HL-60 (cell line): ENCODE results near the gene REXO1.

Experiments
- DNase-seq, 2 experiments: peaks; one replicate each; pipeline ENCODE4 v3.0.0-alpha.2; 2010 to 2020; ENCODE audit warnings: low read depth in 1 of 2, low spot score in 1 of 2
- H3K27ac ChIP-seq: fragments of 250-450 bp; sonication (Bioruptor Pico); replicated peaks from 2 replicates; pipeline ENCODE4 v1.5.1; 2020; ENCODE audit warnings: mild to moderate bottlenecking, moderate library complexity
- H3K27me3 ChIP-seq: fragments of 250-450 bp; sonication (Bioruptor Pico); 2 replicates; pipeline ENCODE4 v1.5.1; 2021; ENCODE audit warnings: mild to moderate bottlenecking, moderate library complexity; ENCODE audit not compliant: insufficient read depth, poor library complexity, severe bottlenecking
- H3K4me3 ChIP-seq: replicated peaks from 2 replicates; pipeline ENCODE4 v1.5.1; 2011; ENCODE audit warnings: mild to moderate bottlenecking, control low read depth, low read length; ENCODE audit not compliant: insufficient read depth
- GABPA ChIP-seq: IDR thresholded peaks from 2 replicates; pipeline ENCODE4 v1.6.1; 2012; ENCODE audit warnings: low read depth
- POLR2AphosphoS5 ChIP-seq: IDR thresholded peaks from 2 replicates; pipeline ENCODE4 v1.6.1; 2012; ENCODE audit warnings: low read depth
- SPI1 ChIP-seq: IDR thresholded peaks from 2 replicates; pipeline ENCODE4 v1.6.1; 2012; ENCODE audit warnings: low read depth, mild to moderate bottlenecking, borderline replicate concordance
- TF ChIP-seq, protein P1 (sequence below): IDR thresholded peaks from one replicate; pipeline ENCODE4 v1.5.1; 2011; ENCODE audit warnings: low read length, control low read depth, inconsistent platforms; ENCODE audit not compliant: insufficient read depth
- TF ChIP-seq, protein P2 (sequence below): IDR thresholded peaks from 2 replicates; pipeline ENCODE4 v1.6.1; 2012; ENCODE audit warnings: low read depth; ENCODE audit not compliant: insufficient replicate concordance

The REXO1 gene

DNA sequence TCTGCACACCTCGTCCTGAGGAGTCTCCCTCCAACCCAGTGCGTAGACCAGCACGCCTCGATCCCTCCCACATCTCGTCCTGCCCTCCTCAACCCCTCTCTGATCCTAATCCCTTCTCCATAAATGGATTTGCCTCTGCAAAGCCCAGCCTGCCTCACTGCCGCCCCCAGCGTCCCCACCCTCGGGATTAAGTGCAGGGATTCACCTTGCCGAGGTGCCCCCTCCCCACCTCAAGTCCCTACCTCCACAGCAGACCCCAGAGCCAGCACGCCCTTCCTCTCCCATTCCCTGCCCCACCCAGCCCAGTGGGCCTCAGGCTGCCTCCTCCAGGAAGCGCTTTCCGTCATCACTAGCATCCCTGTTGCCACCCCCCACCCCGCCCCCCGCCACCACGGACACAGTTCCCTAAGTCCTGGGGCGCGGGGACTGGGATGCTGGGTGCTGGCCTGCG lies 11.1 kb upstream of the REXO1 start:
- peak overlapping the region; percentile 99 for H3K27ac ChIP-seq
- peak overlapping the region; percentile 90; the same call in 1 of the 2 replicates for H3K4me3 ChIP-seq
- DNase-seq, result no peak
- TF ChIP-seq POLR2AphosphoS5 (no peak), SPI1 (no peak), GABPA (no peak)
- TF ChIP-seq, protein P1, sequence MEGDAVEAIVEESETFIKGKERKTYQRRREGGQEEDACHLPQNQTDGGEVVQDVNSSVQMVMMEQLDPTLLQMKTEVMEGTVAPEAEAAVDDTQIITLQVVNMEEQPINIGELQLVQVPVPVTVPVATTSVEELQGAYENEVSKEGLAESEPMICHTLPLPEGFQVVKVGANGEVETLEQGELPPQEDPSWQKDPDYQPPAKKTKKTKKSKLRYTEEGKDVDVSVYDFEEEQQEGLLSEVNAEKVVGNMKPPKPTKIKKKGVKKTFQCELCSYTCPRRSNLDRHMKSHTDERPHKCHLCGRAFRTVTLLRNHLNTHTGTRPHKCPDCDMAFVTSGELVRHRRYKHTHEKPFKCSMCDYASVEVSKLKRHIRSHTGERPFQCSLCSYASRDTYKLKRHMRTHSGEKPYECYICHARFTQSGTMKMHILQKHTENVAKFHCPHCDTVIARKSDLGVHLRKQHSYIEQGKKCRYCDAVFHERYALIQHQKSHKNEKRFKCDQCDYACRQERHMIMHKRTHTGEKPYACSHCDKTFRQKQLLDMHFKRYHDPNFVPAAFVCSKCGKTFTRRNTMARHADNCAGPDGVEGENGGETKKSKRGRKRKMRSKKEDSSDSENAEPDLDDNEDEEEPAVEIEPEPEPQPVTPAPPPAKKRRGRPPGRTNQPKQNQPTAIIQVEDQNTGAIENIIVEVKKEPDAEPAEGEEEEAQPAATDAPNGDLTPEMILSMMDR, result no peak
- TF ChIP-seq, protein P2, sequence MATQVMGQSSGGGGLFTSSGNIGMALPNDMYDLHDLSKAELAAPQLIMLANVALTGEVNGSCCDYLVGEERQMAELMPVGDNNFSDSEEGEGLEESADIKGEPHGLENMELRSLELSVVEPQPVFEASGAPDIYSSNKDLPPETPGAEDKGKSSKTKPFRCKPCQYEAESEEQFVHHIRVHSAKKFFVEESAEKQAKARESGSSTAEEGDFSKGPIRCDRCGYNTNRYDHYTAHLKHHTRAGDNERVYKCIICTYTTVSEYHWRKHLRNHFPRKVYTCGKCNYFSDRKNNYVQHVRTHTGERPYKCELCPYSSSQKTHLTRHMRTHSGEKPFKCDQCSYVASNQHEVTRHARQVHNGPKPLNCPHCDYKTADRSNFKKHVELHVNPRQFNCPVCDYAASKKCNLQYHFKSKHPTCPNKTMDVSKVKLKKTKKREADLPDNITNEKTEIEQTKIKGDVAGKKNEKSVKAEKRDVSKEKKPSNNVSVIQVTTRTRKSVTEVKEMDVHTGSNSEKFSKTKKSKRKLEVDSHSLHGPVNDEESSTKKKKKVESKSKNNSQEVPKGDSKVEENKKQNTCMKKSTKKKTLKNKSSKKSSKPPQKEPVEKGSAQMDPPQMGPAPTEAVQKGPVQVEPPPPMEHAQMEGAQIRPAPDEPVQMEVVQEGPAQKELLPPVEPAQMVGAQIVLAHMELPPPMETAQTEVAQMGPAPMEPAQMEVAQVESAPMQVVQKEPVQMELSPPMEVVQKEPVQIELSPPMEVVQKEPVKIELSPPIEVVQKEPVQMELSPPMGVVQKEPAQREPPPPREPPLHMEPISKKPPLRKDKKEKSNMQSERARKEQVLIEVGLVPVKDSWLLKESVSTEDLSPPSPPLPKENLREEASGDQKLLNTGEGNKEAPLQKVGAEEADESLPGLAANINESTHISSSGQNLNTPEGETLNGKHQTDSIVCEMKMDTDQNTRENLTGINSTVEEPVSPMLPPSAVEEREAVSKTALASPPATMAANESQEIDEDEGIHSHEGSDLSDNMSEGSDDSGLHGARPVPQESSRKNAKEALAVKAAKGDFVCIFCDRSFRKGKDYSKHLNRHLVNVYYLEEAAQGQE, result no peak
- H3K27me3 ChIP-seq, result no peaks in the 10 kb centered on the region

DNA sequence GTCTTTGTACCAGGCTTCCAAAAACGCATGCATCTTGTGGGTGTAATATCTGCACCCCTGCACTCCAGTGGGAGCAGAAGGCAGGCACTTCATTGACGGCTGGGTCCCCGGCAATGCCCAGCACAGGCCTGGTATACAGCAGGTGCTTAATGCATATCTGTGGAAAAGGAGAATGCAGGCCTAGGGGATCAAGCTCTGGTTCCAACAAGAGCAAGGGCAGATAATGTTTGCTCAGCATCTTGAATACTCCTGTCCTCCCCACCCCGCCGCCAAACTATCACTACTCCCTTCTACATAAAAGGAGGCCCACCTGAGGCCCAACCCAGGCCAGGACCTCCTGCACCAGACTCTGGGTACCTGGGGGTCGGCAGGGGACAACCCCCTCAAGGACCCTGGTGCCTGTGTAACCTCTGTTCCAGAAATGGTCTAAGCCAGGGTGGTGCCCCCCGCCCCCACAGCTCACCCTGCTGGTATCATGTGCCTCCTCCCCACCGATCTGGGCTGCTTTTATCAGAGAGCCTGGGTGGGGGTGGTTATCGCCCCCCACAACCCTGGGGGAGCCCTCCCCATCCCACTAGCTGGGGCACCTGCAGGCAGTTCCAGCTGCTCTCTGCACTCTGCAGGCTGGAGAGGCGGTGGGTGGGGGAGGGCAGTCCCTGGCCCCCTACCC lies 10.3 kb upstream of the REXO1 start:
- H3K4me3 ChIP-seq, result no peak overlapping the region; the same call in 1 of the 2 replicates
- TF ChIP-seq GABPA, result no peak
- TF ChIP-seq POLR2AphosphoS5, result no peak
- TF ChIP-seq, protein P1, result no peak
- no peak for TF ChIP-seq SPI1
- TF ChIP-seq, protein P2, result no peak
- DNase-seq, result no peak
- H3K27me3 ChIP-seq, result no peaks in the 10 kb centered on the region
- peak overlapping the region; percentile 99 for H3K27ac ChIP-seq

DNA sequence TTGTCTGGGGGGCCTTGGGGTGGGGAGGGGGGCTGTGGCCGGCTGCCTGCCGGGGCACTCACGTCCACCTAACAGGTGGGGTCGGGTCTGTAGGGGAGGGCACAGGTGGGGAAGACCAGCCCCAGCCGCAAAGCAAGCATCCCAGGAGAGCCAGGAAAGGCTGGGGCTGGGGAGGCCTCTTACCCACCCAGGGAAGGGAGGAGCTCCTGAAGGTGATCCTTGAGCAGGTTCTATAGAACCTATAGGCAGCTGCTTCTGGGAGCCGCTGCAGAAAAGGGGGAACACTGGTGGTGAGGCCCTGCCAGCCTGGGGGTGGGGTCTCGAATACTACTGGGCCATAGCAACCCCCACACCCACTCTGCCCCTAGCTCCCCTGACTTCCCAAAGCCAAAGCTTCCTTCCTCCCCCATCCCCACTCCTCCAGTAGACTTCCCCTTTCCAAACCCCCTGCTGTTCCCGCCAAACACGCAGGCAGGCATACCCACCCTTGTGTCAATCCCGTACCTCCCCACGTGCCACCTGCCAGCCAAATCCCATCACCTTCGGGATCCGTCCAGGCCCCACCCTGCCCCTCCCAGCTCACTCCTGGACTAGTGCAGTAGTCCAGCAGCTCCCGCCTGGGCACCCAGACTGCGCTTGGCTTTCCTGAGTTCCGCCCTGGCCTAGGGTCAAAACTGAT lies 9.5 kb upstream of the REXO1 start:
- DNase-seq, result peak; percentile 80 to 89

More for the DNA sequence above, 9.5 kb upstream of the REXO1 start:
- peak overlapping the region; percentile 99 for H3K27ac ChIP-seq
- H3K27me3 ChIP-seq, result no peaks in the 10 kb centered on the region
- peak overlapping the region; percentile 41 for H3K4me3 ChIP-seq
- TF ChIP-seq SPI1 (peak; percentile 90), GABPA (no peak)
- TF ChIP-seq, protein P2, result no peak
